Putamen (tissue), 1 donor: ENCODE measurements around the gene ADAMTS13.

Source experiments
- DNase-seq: peaks from one replicate; pipeline ENCODE4 v3.0.0-alpha.2; 2016; ENCODE audit warnings: low spot score

The ADAMTS13 gene

GRCh38 chr9:133454943-133455673 lies 32.9 kb downstream of the ADAMTS13 start:
- DNase-seq: no peak

DNA sequence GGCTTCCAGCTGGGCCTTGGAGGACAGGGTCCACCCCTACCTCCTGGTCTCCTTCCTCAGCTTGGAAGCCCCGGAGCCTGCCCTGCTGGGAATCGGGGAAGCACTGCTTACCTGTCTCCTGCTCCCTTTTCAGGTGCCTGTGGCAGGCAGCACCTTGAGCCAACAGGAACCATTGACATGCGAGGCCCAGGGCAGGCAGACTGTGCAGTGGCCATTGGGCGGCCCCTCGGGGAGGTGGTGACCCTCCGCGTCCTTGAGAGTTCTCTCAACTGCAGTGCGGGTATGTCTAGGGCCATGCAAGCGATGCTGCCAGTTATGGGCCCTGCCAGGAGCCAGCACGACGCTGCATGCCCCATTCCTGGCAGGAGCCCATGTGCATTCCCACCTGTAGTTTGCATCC lies 33.8 kb downstream of the ADAMTS13 start:
- no peak for DNase-seq

GRCh38 chr9:133456409-133456808 lies 34.2 kb downstream of the ADAMTS13 start:
- no peak for DNase-seq

DNA sequence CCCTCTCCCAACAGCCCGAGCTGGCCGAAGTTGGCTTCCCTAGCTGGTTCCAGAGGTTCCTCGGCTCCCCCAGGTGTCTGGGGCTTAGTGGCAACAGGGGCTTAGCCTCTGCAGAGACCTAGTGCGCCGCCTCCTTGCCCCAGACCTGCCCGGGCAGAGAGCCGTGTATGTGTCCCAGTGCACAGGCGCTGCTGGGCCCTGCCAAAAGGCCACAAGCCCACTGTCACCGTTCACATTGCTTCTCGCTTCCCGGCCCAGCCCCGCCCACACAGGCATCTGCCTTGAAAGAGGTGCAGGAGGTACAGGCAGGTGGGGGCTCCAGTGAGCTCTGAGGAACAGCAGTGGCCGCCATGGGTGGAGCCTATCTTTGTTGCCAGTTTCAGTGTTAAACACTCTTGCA lies 35.1 kb downstream of the ADAMTS13 start:
- no peak for DNase-seq

- DNase-seq: no peak
Observed at GRCh38 chr9:133457748-133458147, 35.6 kb downstream of the ADAMTS13 start.

- no peak for DNase-seq
Observed at GRCh38 chr9:133458643-133459312, 36.6 kb downstream of the ADAMTS13 start.

DNA sequence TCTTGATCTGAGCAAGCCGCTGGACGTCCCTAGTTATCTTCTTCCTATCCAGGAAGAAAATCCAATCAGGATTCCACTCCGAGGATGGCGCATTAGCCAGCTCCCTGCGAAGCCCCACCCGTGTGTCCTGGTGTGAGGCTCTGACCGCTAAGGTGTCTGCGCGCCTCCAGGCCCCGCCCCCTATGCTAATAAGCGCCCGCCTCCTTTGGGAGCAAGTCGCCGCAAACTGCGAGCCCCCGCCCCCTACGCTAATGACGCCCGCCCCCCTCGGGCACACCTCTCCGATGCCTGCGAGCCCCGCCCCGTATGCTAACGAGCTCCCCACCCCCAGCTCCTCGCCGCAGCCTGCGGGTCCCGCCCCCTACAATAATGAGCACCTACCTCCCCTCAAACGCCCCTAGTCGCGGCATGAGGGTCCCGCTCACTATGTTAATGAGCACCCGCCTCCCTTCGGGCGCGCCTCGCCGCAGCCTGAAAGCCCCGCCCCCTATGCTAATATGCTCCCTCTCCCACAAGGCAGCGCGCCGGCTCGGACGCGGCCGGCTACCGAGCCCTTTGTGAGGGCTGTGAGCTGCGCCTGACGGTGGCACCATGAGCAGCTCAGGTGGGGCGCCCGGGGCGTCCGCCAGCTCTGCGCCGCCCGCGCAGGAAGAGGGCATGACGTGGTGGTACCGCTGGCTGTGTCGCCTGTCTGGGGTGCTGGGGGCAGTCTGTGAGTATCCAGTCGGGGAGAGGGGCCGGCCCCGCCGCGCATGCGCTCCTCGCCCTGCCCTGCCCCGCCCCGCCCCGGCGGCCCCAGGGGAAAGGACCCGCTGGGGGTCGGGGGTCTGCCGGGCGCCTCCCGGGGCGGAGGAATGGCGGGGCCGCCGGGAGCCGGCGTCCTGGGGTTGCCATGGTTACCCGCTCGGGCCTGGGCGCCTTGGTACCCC lies 37.6 kb downstream of the ADAMTS13 start, which contains the start of gene CACFD1:
CACFD1 (plus strand) TSS at position 503 of the 929 bp plus-strand sequence; CDS start at position 592, 89 bp downstream.
- DNase-seq: peak; percentile 94

GRCh38 chr9:133460405-133461175 lies 38.4 kb downstream of the ADAMTS13 start:
- no peak for DNase-seq

- DNase-seq: no peak
Observed at GRCh38 chr9:133461975-133462374, 39.8 kb downstream of the ADAMTS13 start.

DNA sequence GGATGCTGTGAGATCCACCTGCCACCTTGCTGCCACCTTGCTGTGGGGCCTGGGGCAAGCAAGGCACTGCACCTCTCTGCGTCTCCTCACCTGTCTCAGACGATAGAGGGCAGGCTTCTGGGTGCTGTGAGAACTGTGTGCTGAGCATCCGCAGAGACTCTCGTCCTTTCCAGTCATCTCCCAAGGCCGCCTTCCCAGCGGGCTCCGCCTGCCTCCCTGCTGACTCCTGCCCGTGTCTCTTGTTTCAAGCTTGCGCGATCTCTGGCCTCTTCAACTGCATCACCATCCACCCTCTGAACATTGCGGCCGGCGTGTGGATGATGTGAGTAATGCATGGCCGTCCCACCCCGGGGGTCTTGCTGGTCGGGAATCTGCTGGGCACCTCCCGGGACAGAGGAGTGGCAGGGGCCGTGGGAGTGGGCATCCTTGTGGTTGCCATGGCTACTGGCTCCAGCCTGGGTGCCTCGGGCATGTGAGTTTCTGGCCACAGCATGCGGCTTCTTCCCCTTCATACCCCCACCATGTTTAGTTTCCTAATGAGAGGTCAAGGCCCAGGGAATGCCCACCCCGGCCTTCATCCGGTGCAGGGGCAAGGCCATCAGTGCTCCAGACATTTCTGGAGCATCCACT lies 41.2 kb downstream of the ADAMTS13 start:
- DNase-seq: no peak

DNA sequence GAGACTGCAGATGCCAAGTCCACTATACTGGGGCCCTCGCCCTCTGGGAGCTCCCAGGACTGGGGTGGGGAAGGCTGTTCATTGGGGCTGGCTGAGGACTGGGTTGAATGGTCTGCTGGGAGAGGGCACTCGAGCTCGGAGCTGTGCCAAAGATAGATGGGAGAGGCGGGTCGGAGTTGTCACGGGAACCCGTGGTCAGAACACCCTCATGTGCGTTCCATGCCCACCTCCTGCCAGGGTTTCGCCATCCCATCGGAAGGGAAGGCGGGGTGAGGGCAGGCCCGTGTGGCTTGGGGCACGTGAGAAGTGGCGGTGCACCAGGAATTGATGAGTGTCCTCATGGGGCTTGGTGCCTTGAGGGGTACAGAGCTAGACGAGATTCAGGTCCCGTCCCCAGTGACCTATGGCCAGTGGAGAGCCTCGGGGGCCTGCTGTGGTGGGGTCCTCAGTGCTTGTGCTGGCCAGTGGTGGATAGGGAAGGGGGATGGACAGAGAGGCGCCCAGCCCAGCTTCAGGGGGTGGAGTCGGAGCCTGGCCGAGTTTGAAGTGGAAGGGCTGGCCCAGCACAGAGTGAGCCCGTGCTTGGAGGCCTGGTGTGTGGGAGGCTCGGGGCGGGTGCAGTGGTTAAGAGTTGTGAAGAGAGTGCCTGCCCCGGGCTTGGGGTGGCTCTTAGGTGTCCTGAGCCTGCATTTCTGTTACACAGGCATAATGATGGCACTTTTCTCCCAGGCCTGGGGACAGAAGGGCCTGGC lies 41.9 kb downstream of the ADAMTS13 start:
- no peak for DNase-seq

DNA sequence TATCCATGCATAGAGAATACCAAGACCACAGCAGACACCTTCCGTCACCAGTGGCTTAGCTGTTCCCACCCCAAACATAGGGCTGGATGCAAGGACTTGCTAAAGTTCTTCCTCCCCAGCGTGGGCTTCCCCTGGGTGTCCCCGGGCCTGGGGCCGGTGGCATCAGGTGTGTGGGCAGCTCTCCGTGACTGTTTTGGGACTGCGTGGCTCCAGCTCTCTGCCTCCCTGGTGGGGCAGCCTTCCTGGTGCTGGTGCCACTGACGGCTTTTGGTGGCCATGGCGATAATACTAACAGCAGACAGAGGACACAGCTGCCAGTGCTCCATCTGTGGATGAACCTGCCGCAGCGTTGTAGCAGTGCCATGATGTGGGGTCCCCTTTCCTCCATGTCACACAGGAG lies 42.5 kb downstream of the ADAMTS13 start:
- no peak for DNase-seq

GRCh38 chr9:133465984-133466383 lies 43.8 kb downstream of the ADAMTS13 start:
- DNase-seq: no peak

- no peak for DNase-seq
Observed at GRCh38 chr9:133467101-133467500, 44.9 kb downstream of the ADAMTS13 start.

DNA sequence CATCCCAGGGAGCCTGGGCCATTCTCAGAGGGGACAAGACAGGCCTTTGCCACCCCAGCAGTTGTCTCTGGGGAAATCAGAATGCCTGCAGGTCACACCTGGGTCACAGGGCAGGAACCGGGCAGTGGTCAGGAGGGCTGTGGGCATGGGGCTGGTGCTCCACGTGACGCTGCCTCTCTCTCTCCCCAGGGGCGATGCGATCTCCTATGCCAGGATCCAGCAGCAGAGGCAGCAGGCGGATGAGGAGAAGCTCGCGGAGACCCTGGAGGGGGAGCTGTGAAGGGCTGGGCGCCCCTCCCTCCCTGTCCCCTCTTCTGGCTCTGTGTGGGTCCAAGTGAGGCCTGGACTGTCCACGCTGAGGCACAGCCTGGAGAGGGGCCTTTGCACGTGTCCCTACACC lies 46.2 kb downstream of the ADAMTS13 start:
- no peak for DNase-seq

DNA sequence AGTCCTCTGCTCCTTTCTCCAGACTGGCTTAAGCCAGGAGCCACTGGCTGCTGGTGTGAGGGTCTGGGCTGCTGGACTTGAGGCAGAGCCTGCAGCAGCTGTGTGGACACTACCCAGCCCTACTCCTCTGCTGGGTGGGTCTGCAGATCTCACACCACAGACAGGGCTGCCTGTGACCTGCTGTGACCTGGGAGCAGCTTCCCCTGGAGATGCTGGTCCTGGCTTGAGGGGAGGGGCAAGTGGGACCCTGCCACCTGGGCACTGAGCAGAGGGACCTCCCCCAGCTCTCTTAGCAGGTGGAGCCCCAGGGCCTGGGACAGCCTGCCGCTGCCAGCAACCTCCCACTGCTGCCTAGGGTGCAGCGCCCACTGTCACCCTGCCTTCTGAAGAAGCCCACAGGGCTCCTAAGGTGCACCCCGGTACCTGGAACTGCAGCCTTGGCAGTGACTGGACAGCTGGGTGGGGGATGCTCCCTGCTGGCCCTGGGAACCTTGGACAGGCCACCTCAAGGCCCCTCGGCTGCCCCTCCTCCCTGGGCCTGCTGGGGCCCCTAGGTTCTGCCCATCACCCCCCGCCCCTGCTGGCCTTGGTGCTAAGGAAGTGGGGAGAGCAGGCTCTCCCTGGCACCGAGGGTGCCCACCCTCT lies 46.7 kb downstream of the ADAMTS13 start:
- DNase-seq: no peak

DNA sequence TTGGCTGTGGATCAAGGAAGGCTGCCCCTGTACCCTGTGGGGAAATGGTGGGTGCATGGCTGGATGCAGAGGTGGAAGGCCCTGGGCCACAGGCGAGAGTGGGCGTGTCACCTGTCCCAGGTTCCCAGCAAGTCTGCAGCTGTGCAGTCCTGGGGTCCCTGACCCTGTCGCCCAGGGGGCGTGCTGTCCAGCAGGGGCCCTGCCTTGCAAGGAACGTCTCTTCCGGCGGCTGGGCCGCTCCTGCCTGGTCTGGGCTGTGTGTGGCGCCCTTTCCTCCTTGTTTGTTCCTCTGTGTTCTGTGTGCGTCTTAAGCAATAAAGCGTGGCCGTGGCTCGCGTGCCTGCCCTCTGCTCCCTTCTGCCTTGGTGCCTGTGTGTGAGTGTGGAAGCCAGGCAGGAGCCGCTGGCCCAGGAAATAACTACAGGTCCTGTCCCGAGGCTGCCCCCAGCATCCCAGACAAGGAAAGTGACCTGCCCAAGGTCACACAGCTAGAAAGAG lies 48.3 kb downstream of the ADAMTS13 start:
- no peak for DNase-seq

DNA sequence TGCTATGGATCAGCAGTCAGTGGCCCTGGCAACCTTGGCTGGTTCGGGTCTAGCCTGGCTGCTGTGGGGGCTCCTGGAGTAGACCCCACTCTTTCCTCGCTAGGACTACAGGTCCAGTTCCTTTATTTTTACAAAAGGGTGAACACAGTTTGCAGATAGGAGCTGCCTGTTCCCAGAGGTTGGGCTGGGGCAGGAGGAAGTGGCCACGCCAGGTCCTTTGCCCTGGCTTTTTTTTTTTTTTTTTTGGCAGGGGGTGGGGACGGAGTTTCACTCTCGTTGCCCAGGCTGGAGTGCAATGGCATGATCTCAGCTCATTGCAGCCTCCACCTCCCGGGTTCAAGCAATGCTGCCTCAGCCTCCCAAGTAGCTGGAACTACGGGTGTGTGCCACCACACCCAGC lies 48.8 kb downstream of the ADAMTS13 start:
- DNase-seq: no peak

DNA sequence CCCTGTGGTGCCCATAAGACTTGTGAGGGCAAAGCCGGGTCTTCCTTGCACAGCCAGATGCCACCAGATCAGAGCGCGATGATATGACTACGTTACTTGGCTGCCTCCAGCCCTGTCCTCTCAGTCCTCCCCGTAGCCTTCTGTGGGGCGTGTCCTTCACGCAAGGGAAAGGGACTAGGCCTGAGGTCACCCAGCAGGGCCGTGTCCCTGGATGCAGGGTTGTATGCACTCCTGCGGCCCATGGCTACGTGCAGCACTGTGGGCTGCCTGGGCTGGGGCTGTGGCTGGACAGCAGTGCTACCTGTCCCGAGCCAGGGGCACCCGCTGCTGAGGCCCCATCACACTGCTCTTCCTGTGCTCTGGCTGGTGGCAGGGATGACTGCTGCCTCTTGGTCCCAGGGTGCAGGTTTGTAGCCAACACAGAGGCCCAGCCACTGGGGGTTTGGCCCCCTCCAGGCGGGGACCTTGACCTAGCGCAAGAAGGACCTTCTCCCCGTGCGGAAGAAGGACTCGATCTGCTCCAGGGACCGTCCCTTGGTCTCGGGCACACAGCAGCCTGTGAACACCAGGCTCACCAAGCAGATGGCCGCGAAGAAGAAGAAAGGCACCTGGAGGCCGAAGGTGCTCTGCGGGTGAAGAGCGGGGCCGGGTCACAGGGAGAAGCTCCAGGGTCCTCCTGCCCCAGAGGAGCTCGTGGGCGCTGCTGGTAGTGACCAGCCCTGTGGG lies 49.5 kb downstream of the ADAMTS13 start:
- no peak for DNase-seq
